OCI-LY7 (cell line): Measurements from ENCODE around the gene ACADSB.

Experiments used
- CTCF ChIP-seq: fragments of 200-600 bp; sonication (generic); conservative IDR thresholded peaks from 2 replicates; pipeline ENCODE4 v1.5.1; 2014; ENCODE audit warnings: mild to moderate bottlenecking, antibody characterized with exemption, low read length, moderate library complexity, mixed read lengths
- EZH2phosphoT487 ChIP-seq: fragments of 200-600 bp; sonication (generic); IDR thresholded peaks from 2 replicates; pipeline ENCODE4 v1.6.1; 2018; ENCODE audit warnings: low read depth, borderline replicate concordance, mild to moderate bottlenecking, mixed run types, antibody characterized with exemption, low read length, moderate library complexity, mixed read lengths

GRCh38 chr10:123004298-123004697 lies 4.5 kb upstream of the ACADSB start:
- TF ChIP-seq CTCF (no peak), EZH2phosphoT487 (no peak)
